Thyroid gland (tissue), 4 donors: ENCODE measurements around the gene DAB1.

ENCODE experiments used
- CTCF ChIP-seq, 6 experiments: fragments of 200-600 bp in 3 of 6; fragments of 450-650 bp in 3 of 6; sonication (generic) in 3 of 6; IDR thresholded peaks; one replicate each; pipeline ENCODE4 v1.5.1; 2016 to 2019; ENCODE audit warnings: antibody characterized with exemption in 6 of 6, mild to moderate bottlenecking in 2 of 6, inconsistent platforms in 1 of 6, moderate library complexity in 1 of 6
- POLR2A ChIP-seq, 2 donors: fragments of 450-650 bp; IDR thresholded peaks; one replicate each; pipeline ENCODE4 v1.6.1; 2017; ENCODE audit warnings: antibody characterized with exemption in 2 of 2, mild to moderate bottlenecking in 2 of 2, moderate library complexity in 1 of 2

DNA sequence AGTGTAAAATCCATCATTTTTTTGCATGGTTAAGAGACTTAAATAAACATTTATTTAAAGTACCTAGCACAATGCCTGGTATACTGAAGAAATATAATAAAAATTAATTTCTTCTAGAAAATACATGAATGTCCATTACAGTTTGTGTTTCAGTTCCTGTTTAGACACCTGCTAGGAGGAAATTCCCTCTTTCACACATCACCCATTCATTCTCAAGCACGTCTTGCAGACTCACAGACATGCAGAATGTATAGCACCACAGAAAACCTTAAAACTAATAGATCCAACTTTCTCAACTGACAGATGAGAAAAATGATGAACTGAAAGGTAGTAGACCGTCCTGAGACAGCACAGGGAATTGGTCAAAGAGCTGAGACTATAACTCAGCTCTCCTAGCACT, 285.9 kb downstream of the DAB1 start:
- TF ChIP-seq CTCF (IDR thresholded peaks at IDR 0.05) (no peak), POLR2A (IDR thresholded peaks at IDR 0.05) (no peak)
